ENCODE data around the gene FRRS1.

- TF ChIP-seq CTCF (conservative IDR thresholded peaks at IDR 0.05) (no peak), ZFX (IDR thresholded peaks at IDR 0.05) (no peak)
These were observed 40.4 kb upstream of the FRRS1 start for GRCh38 chr1:99806882-99807281.

Data from C4-2B (cell line).